H9 (cell line): ENCODE measurements around the gene NGDN. TPM values are rescaled to one million over a fixed set of nuclear protein-coding genes. Genes with fewer than 3 reads are reported as not detected.

ENCODE experiments used
- DNase-seq: peaks from one replicate; pipeline ENCODE4 v3.0.0-alpha.2; 2017
- H2AFZ ChIP-seq: one replicate; pipeline ENCODE4 v1.6.1; 2013; ENCODE audit warnings: mild to moderate bottlenecking, low read length, control low read depth, moderate library complexity
- H2AK5ac ChIP-seq: 2 replicates; pipeline ENCODE4 v1.6.1; 2013; ENCODE audit warnings: low read length, control low read depth, mixed read lengths; ENCODE audit not compliant: insufficient read length
- H2BK120ac ChIP-seq: one replicate; pipeline ENCODE4 v1.6.1; 2013; ENCODE audit warnings: low read depth, mild to moderate bottlenecking, low read length, control low read depth, inconsistent platforms; ENCODE audit not compliant: poor library complexity, severe bottlenecking
- H2BK12ac ChIP-seq: 2 replicates; pipeline ENCODE4 v1.6.1; 2013; ENCODE audit warnings: low read length, control low read depth, mixed read lengths, low read depth; ENCODE audit not compliant: insufficient read length
- H2BK15ac ChIP-seq: 2 replicates; pipeline ENCODE4 v1.6.1; 2013; ENCODE audit warnings: low read depth, low read length, control low read depth
- H2BK20ac ChIP-seq: one replicate; pipeline ENCODE4 v1.6.1; 2013; ENCODE audit warnings: low read depth, mild to moderate bottlenecking, low read length, control low read depth, inconsistent platforms; ENCODE audit not compliant: poor library complexity, severe bottlenecking
- H2BK5ac ChIP-seq: 2 replicates; pipeline ENCODE4 v1.6.1; 2013; ENCODE audit warnings: low read length, control low read depth, mixed read lengths; ENCODE audit not compliant: insufficient read length
- H3K14ac ChIP-seq: 2 replicates; pipeline ENCODE4 v1.6.1; 2013; ENCODE audit warnings: low read length, control low read depth; ENCODE audit not compliant: insufficient read depth
- H3K18ac ChIP-seq: 2 replicates; pipeline ENCODE4 v1.6.1; 2013; ENCODE audit warnings: low read depth, mild to moderate bottlenecking, mixed read lengths, low read length, control low read depth; ENCODE audit not compliant: insufficient read length
- H3K23ac ChIP-seq: 2 replicates; pipeline ENCODE4 v1.6.1; 2013; ENCODE audit warnings: low read length, control low read depth, mixed read lengths, low read depth; ENCODE audit not compliant: insufficient read length
- H3K23me2 ChIP-seq: 2 replicates; pipeline ENCODE4 v1.6.1; 2013; ENCODE audit warnings: low read depth, mild to moderate bottlenecking, mixed read lengths, low read length, control low read depth; ENCODE audit not compliant: insufficient read length, poor library complexity, severe bottlenecking
- H3K27ac ChIP-seq: 2 replicates; pipeline ENCODE4 v1.5.1; 2013; ENCODE audit warnings: low read length, control low read depth, mixed read lengths, low read depth; ENCODE audit not compliant: insufficient read length
- H3K27me3 ChIP-seq: 2 replicates; pipeline ENCODE4 v1.6.1; 2013; ENCODE audit warnings: low read length, control low read depth, inconsistent platforms; ENCODE audit not compliant: insufficient read depth
- H3K4ac ChIP-seq: 2 replicates; pipeline ENCODE4 v1.6.1; 2013; ENCODE audit warnings: low read depth, mild to moderate bottlenecking, control low read depth, inconsistent platforms, low read length, moderate library complexity
- H3K4me1 ChIP-seq: 2 replicates; pipeline ENCODE4 v1.6.1; 2013; ENCODE audit warnings: low read length, control low read depth, inconsistent platforms; ENCODE audit not compliant: insufficient read depth
- H3K4me2 ChIP-seq: 2 replicates; pipeline ENCODE4 v1.6.1; 2013; ENCODE audit warnings: low read length, control low read depth, mixed read lengths; ENCODE audit not compliant: insufficient read length, insufficient read depth
- H3K56ac ChIP-seq: 2 replicates; pipeline ENCODE4 v1.6.1; 2013; ENCODE audit warnings: low read depth, mild to moderate bottlenecking, mixed read lengths, low read length, control low read depth; ENCODE audit not compliant: insufficient read length
- H3K79me1 ChIP-seq: 2 replicates; pipeline ENCODE4 v1.6.1; 2013; ENCODE audit warnings: low read depth, mild to moderate bottlenecking, moderate library complexity, low read length, control low read depth, inconsistent platforms; ENCODE audit not compliant: insufficient read depth, poor library complexity, severe bottlenecking
- H3K79me2 ChIP-seq: 2 replicates; pipeline ENCODE4 v1.6.1; 2013; ENCODE audit warnings: low read length, control low read depth, inconsistent platforms; ENCODE audit not compliant: insufficient read depth
- H3K9ac ChIP-seq: 2 replicates; pipeline ENCODE4 v1.6.1; 2013; ENCODE audit warnings: low read length, control low read depth, mixed read lengths; ENCODE audit not compliant: insufficient read length; ENCODE audit errors: extremely low read depth
- H3K9me3 ChIP-seq: one replicate; pipeline ENCODE4 v1.6.1; 2013; ENCODE audit warnings: low read depth, low read length, inconsistent platforms; ENCODE audit not compliant: control insufficient read depth
- H3T11ph ChIP-seq: one replicate; pipeline ENCODE4 v1.6.1; 2013; ENCODE audit warnings: mild to moderate bottlenecking, low read length, control low read depth, inconsistent platforms
- H4K20me1 ChIP-seq: one replicate; pipeline ENCODE4 v1.6.1; 2013; ENCODE audit not compliant: control insufficient read depth, insufficient read length, insufficient read depth
- H4K5ac ChIP-seq: 2 replicates; pipeline ENCODE4 v1.6.1; 2013; ENCODE audit warnings: low read depth, mild to moderate bottlenecking, mixed read lengths, low read length, control low read depth; ENCODE audit not compliant: insufficient read length
- H4K8ac ChIP-seq: replicated peaks from 2 replicates; pipeline ENCODE4 v1.6.1; 2013; ENCODE audit warnings: low read length, control low read depth, mixed read lengths, low read depth; ENCODE audit not compliant: insufficient read length
- H4K91ac ChIP-seq: 2 replicates; pipeline ENCODE4 v1.6.1; 2013; ENCODE audit warnings: low read depth, mild to moderate bottlenecking, moderate library complexity, mixed read lengths, low read length, control low read depth; ENCODE audit not compliant: insufficient read length
- H3K27ac Mint-ChIP-seq, 3 experiments: 2 replicates in 2 of 3; 3 replicates in 1 of 3; pipeline ENCODE4 v1.8.0; 2020 to 2021; ENCODE audit warnings: mixed read lengths in 3 of 3, mild to moderate bottlenecking in 1 of 3, moderate library complexity in 1 of 3
- H3K27me3 Mint-ChIP-seq: 2 replicates; pipeline ENCODE4 v1.8.0; 2021; ENCODE audit warnings: low read depth, mild to moderate bottlenecking, moderate library complexity, mixed read lengths
- H3K36me3 Mint-ChIP-seq, 3 experiments: 2 replicates in 2 of 3; 3 replicates in 1 of 3; pipeline ENCODE4 v1.8.0; 2020 to 2021; ENCODE audit warnings: low read depth in 3 of 3, mixed read lengths in 3 of 3; ENCODE audit not compliant: insufficient read depth in 1 of 3
- H3K4me1 Mint-ChIP-seq, 2 experiments: 2 replicates each; pipeline ENCODE4 v1.8.0; 2020; ENCODE audit warnings: mixed read lengths in 2 of 2
- H3K4me3 Mint-ChIP-seq, 2 experiments: 2 replicates in 1 of 2; 3 replicates in 1 of 2; pipeline ENCODE4 v1.8.0; 2020 to 2021; ENCODE audit warnings: mild to moderate bottlenecking in 2 of 2, mixed read lengths in 2 of 2, moderate library complexity in 1 of 2
- H3K9me3 Mint-ChIP-seq, 2 experiments: 2 replicates in 1 of 2; 3 replicates in 1 of 2; pipeline ENCODE4 v1.8.0; 2020; ENCODE audit warnings: mild to moderate bottlenecking in 2 of 2, mixed read lengths in 2 of 2, moderate library complexity in 1 of 2
- CTCF ChIP-seq: fragments of 200-600 bp; sonication (generic); conservative IDR thresholded peaks from 3 replicates; pipeline ENCODE4 v1.8.0; 2021; ENCODE audit warnings: antibody characterized with exemption, mild to moderate bottlenecking
- WGBS: extraction: QIAGEN DNeasy Blood & Tissue Kit; methylation state at CpG from one replicate; pipeline ENCODE4 v1.1.7; 2013; ENCODE audit warnings: missing lambda C conversion rate, low lambda C conversion rate, mixed read lengths; ENCODE audit not compliant: insufficient read length; ENCODE audit errors: extremely low coverage; 5-methylcytosine and 5-hydroxymethylcytosine counted together
- total RNA-seq: library from RNA; stranded (reverse); gene quantifications from 2 replicates; pipeline ENCODE4 v1.2.1, GENCODE V29; 2021

Gene NGDN
- total RNA-seq, 1 experiment from 2014 or later, result 53.1 TPM

- no peak overlapping the region for H2AK5ac ChIP-seq
- H3K9me3 ChIP-seq, result no peaks in the 10 kb centered on the region
- H3K79me2 ChIP-seq, result peaks cover 1% of the 10 kb centered on the region; the same call in 1 of the 2 replicates
- H2BK5ac ChIP-seq, result no peak overlapping the region
- Mint-ChIP-seq H3K36me3 (no peaks in the 10 kb centered on the region), H3K9me3 (peaks cover 2 to 3% of the 10 kb centered on the region in 2 experiments; a peak in 3 of 5 replicates), H3K27me3 (peaks cover 22% of the 10 kb centered on the region), H3K4me1 (peaks cover 0 to under 1% of the 10 kb centered on the region in 2 experiments; a peak in 2 of 4 replicates), H3K27ac (no peak overlapping the region), H3K4me3 (no peak overlapping the region)
- no peak overlapping the region for H2BK12ac ChIP-seq
- H4K20me1 ChIP-seq, result no peaks in the 10 kb centered on the region
- no peak overlapping the region for H4K5ac ChIP-seq
- no peak overlapping the region for H3K4me2 ChIP-seq
- H3K23me2 ChIP-seq, result peaks cover 3% of the 10 kb centered on the region
- TF ChIP-seq CTCF, result no peak
- no peak overlapping the region for H3K27ac ChIP-seq
- H4K8ac ChIP-seq, result no peak overlapping the region
- DNase-seq, result no peak
- no peak overlapping the region for H3K4ac ChIP-seq
- H3T11ph ChIP-seq, result no peak overlapping the region
- H3K4me1 ChIP-seq, result no peaks in the 10 kb centered on the region
- H3K56ac ChIP-seq, result no peak overlapping the region
- no peak overlapping the region for H3K9ac ChIP-seq
- H4K91ac ChIP-seq, result no peak overlapping the region
- H2BK120ac ChIP-seq, result no peak overlapping the region
- H2BK15ac ChIP-seq, result no peak overlapping the region
- H2AFZ ChIP-seq, result no peak overlapping the region
- no CpG with 5 or more reads among the region's 3 CpGs for WGBS
- no peak overlapping the region for H3K18ac ChIP-seq
- H3K14ac ChIP-seq, result no peak overlapping the region
- H3K79me1 ChIP-seq, result no peaks in the 10 kb centered on the region
- H2BK20ac ChIP-seq, result no peak overlapping the region
- H3K23ac ChIP-seq, result no peak overlapping the region
- no peaks in the 10 kb centered on the region for H3K27me3 ChIP-seq
Observed at GRCh38 chr14:23465261-23465660, 4.2 kb upstream of the NGDN start.
